Hematopoietic multipotent progenitor cell treated with erythropoietin and hydrocortisone succinate and interleukin-3 and kit ligand, for 4 days (in vitro differentiated cells): Measurements from ENCODE around the gene PRKCB.

ENCODE experiments used
- DNase-seq: peaks from one replicate; pipeline ENCODE4 v3.0.0-alpha.2; 2015

PRKCB gene

GRCh38 chr16:24052329-24053098 lies 216.7 kb downstream of the PRKCB start:
- DNase-seq: no peak

- DNase-seq: no peak
Observed at GRCh38 chr16:24053099-24053946, 217.5 kb downstream of the PRKCB start.

GRCh38 chr16:24054741-24055491 lies 219.1 kb downstream of the PRKCB start:
- no peak for DNase-seq

- no peak for DNase-seq
Observed at GRCh38 chr16:24062270-24062817, 226.6 kb downstream of the PRKCB start.

GRCh38 chr16:24069036-24069590 lies 233.3 kb downstream of the PRKCB start:
- DNase-seq: no peak

- DNase-seq: peak; percentile 86
Observed at GRCh38 chr16:24070851-24071250, 235.1 kb downstream of the PRKCB start.

GRCh38 chr16:24071666-24072360 lies 236.0 kb downstream of the PRKCB start:
- no peak for DNase-seq

GRCh38 chr16:24073321-24073720 lies 237.5 kb downstream of the PRKCB start:
- DNase-seq: no peak

- DNase-seq: no peak
Observed at GRCh38 chr16:24074574-24074973, 238.8 kb downstream of the PRKCB start.

- DNase-seq: no peak
Observed at GRCh38 chr16:24075302-24075701, 239.5 kb downstream of the PRKCB start.

- peak; percentile 13 for DNase-seq
Observed at GRCh38 chr16:24075931-24076716, 240.3 kb downstream of the PRKCB start.

- DNase-seq: no peak
Observed at GRCh38 chr16:24077292-24077691, 241.5 kb downstream of the PRKCB start.

GRCh38 chr16:24077966-24078365 lies 242.2 kb downstream of the PRKCB start:
- DNase-seq: no peak

GRCh38 chr16:24085666-24086065 lies 249.9 kb downstream of the PRKCB start:
- no peak for DNase-seq

GRCh38 chr16:24087891-24088410 lies 252.2 kb downstream of the PRKCB start:
- DNase-seq: no peak

GRCh38 chr16:24088767-24089166 lies 253.0 kb downstream of the PRKCB start:
- DNase-seq: peak; percentile 22

GRCh38 chr16:24091125-24091524 lies 255.3 kb downstream of the PRKCB start:
- DNase-seq: no peak

- no peak for DNase-seq
Observed at GRCh38 chr16:24093049-24093448, 257.3 kb downstream of the PRKCB start.

- DNase-seq: no peak
Observed at GRCh38 chr16:24094660-24095059, 258.9 kb downstream of the PRKCB start.

GRCh38 chr16:24098896-24099295 lies 263.1 kb downstream of the PRKCB start:
- no peak for DNase-seq

- no peak for DNase-seq
Observed at GRCh38 chr16:24101431-24101830, 265.6 kb downstream of the PRKCB start.
